Epithelial cell of esophagus (primary cell): ENCODE measurements around the gene ACTMAP.

Source experiments
- DNase-seq: peaks from one replicate; pipeline ENCODE4 v3.0.0; 2010; ENCODE audit warnings: low read depth
- H3K4me3 ChIP-seq: 2 replicates; pipeline ENCODE4 v1.5.1; 2011; ENCODE audit warnings: mild to moderate bottlenecking, low read length, control low read depth
- CTCF ChIP-seq: IDR thresholded peaks from 2 replicates; pipeline ENCODE4 v1.5.1; 2011; ENCODE audit warnings: low read depth, mild to moderate bottlenecking, low read length, control low read depth, inconsistent platforms; ENCODE audit not compliant: insufficient read depth; ENCODE audit errors: missing control alignments

Gene ACTMAP

DNA sequence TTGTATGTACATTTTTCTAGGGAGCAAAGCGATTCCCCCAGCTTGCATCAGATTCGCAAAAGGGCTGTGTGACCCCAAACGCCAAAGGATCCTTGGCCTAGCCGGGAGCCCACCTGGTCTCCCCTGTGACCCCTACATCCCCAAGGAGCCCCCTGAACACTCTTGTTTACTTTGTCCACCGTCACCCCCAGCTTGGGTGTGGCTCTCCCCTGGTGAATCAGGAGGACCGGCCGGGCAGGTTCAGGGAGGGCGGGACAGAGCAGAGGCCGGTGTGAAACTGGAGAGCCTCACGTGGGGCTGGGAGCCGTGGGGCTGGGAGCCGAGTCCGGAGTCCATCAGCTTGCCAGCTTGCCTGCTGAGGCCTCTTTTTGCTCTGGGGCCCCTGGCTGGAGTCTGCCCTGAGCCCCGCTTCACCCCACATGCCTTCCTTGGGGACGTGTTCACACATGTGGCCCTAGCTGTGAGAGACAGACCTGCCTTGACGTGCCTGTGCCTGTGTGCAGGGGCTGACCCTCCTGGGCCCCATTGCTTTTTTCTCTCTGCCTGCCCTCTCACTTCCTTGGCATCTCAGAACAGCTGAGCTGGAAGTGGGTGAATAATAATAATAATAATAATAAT lies 31.4 kb downstream of the ACTMAP start:
- no peak for TF ChIP-seq CTCF
- DNase-seq = peak; percentile 93
- peak overlapping the region; percentile 99 for H3K4me3 ChIP-seq

DNA sequence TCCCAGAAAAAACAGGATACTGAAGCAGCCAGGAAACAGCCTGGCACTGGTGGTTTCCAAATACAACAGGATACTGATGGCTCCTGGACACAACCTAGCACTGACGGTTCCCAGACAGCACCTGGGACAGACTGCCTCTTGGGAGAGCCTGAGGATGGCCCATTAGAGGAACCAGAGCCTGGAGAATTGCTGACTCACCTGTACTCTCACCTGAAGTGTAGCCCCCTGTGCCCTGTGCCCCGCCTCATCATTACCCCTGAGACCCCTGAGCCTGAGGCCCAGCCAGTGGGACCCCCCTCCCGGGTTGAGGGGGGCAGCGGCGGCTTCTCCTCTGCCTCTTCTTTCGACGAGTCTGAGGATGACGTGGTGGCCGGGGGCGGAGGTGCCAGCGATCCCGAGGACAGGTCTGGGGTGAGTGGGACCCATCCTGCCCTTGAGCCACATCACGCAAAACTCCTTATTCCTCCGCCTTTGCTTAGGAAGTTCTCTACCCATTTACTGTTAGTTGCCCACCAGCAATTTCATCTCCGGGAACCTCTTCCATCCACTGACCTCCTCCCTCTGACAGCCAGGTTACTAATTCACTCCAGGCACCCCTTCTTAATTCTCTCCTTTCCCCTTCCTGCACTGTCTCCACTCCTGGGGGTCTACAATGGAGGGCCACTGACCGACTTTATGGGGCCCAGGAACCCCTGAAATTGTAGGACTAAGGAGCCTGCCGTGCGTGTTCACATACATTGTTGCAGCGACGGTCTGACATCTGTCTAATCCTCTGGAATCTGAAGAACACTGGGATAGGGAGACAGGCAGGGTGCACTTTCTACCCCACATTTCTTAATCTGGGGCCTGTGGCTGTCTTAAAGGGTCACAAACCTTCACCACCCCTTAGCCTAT lies 32.1 kb downstream of the ACTMAP start:
- no peak for TF ChIP-seq CTCF
- peak; percentile 48 for DNase-seq
- peak overlapping the region; percentile 99 for H3K4me3 ChIP-seq

DNA sequence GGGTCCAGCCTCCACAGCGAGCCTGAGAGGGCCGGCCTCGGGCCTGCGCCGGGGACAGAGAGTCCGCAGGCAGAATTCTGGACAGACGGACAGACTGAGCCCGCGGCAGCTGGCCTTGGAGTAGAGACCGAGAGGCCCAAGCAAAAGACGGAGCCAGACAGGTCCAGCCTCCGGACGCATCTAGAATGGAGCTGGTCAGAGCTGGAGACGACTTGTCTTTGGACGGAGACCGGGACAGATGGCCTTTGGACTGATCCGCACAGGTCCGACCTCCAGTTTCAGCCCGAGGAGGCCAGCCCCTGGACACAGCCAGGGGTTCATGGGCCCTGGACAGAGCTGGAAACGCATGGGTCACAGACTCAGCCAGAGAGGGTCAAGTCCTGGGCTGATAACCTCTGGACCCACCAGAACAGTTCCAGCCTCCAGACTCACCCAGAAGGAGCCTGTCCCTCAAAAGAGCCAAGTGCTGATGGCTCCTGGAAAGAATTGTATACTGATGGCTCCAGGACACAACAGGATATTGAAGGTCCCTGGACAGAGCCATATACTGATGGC lies 32.9 kb downstream of the ACTMAP start:
- DNase-seq = peak; percentile 28
- TF ChIP-seq CTCF = no peak

GRCh38 chr19:40716482-40717324 lies 33.6 kb downstream of the ACTMAP start, which contains the start of the genes COQ8B and ITPKC:
Gene COQ8B (minus strand): TSS chr19:40716886. CDS start chr19:40714632, 2,254 bp downstream.
Gene ITPKC (plus strand): TSS chr19:40717112. CDS start chr19:40717136, 24 bp downstream.
- no peak for TF ChIP-seq CTCF
- H3K4me3 ChIP-seq = peak within 1 kb of the TSS; percentile 99
- DNase-seq = peak; percentile 99

More for the DNA sequence above, 32.9 kb downstream of the ACTMAP start:
- H3K4me3 ChIP-seq = peak overlapping the region; percentile 99

DNA sequence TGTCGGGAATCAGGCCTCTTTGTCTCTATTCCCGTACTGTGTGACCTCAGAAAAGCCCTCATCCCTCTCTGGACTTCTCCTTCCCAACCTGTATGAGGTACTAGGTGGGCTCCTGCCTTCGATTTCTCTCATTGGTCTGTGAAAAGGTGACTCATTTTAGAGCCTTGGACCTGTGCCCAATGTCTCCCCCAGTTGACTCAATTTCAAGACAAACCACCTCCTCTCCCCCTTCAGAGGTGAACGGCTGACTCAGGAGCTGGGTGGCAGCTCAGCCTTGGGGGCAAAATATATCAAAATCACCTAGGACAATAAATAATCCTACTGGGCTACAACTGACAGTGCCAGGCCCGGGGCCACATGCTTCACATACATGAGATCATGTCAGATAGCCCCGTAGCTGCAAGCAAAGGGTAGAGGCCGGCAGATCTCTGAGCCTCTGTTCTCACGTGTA lies 34.2 kb downstream of the ACTMAP start:
- DNase-seq = peak; percentile 99
- no peak for TF ChIP-seq CTCF
- peak overlapping the region; percentile 99 for H3K4me3 ChIP-seq

- peak; percentile 92 for DNase-seq
- no peak for TF ChIP-seq CTCF
- peak overlapping the region; percentile 70 for H3K4me3 ChIP-seq
Measured at GRCh38 chr19:40714441-40715299, 35.6 kb downstream of the ACTMAP start.
